Lower lobe of right lung (tissue), 2 donors: ENCODE data around the gene GUCD1. TPM values are rescaled to one million over a fixed set of nuclear protein-coding genes. Genes with fewer than 3 reads are reported as not detected.
A peak's percentile ranks its signal among the peaks of the same experiment; 100 is the strongest.

Experiments used
- ATAC-seq, 2 donors: fragments of 200-7000 bp; cut with Tn5 transposase; one replicate each; pipeline ENCODE4 v1.9.1; 2020 to 2022; ENCODE audit warnings: mild to moderate bottlenecking in 2 of 2, moderate library complexity in 2 of 2
- DNase-seq: peaks from one replicate; pipeline ENCODE4 v3.0.0-alpha.2; 2020
- H3K27ac ChIP-seq: fragments of 200-600 bp; one replicate; pipeline ENCODE4 v1.8.0; 2022
- H3K27me3 ChIP-seq: fragments of 200-600 bp; one replicate; pipeline ENCODE4 v1.8.0; 2022; ENCODE audit warnings: low read depth
- H3K36me3 ChIP-seq: fragments of 200-600 bp; one replicate; pipeline ENCODE4 v1.8.0; 2022; ENCODE audit warnings: mild to moderate bottlenecking
- H3K4me1 ChIP-seq: fragments of 200-600 bp; one replicate; pipeline ENCODE4 v1.8.0; 2022
- H3K4me3 ChIP-seq: fragments of 200-600 bp; one replicate; pipeline ENCODE4 v1.8.0; 2022; ENCODE audit warnings: mild to moderate bottlenecking
- H3K9me3 ChIP-seq: fragments of 200-600 bp; one replicate; pipeline ENCODE4 v1.8.0; 2022
- CTCF ChIP-seq: fragments of 200-600 bp; IDR thresholded peaks from one replicate; pipeline ENCODE4 v1.8.0; 2022; ENCODE audit warnings: antibody characterized with exemption, mild to moderate bottlenecking
- intact Hi-C: fragments of 100-400 bp; cut with DNase I; formaldehyde crosslinking; loops from one replicate; pipeline ENCODE4 v1.11.0; 2022
- total RNA-seq: library from RNA; stranded (reverse); fragmentation: NEBNext Ultra II Directional; extraction: Animal tissue kit (Norgen Biotek cat#: 25700); gene quantifications from one replicate; pipeline ENCODE4 v1.2.1, GENCODE V29; 2021
- donor health status: DM: no; HTN: yes; CAD: no; lungs with severe emphysema.

GUCD1 gene
- total RNA-seq, 1 donor from 2014 or later: 120 TPM

- H3K27ac ChIP-seq: peak overlapping the region; percentile 46
- intact Hi-C loops: no loop called here
Measured at GRCh38 chr22:24542641-24543040, 12.3 kb downstream of the GUCD1 start.

GRCh38 chr22:24541681-24542515 is 13.0 kb downstream of the GUCD1 start:
- peak overlapping the region; percentile 46 for H3K27ac ChIP-seq
- peaks cover 32% of the 10 kb centered on the region for H3K4me1 ChIP-seq
- no peak overlapping the region for H3K4me3 ChIP-seq
- no peaks in the 10 kb centered on the region for H3K9me3 ChIP-seq
- no peaks in the 10 kb centered on the region for H3K27me3 ChIP-seq
- ATAC-seq: no peak
- H3K36me3 ChIP-seq: peaks cover 79% of the 10 kb centered on the region
- intact Hi-C loops: no loop called here
- no peak for TF ChIP-seq CTCF
- DNase-seq: no peak

More at GRCh38 chr22:24542641-24543040, 12.3 kb downstream of the GUCD1 start:
- Histone ChIP-seq H3K4me1 (peaks cover 32% of the 10 kb centered on the region), H3K36me3 (peaks cover 86% of the 10 kb centered on the region), H3K9me3 (no peaks in the 10 kb centered on the region), H3K4me3 (no peak overlapping the region), H3K27me3 (no peaks in the 10 kb centered on the region)
- peak; percentile 57 to 76 for ATAC-seq
- no peak for TF ChIP-seq CTCF
- peak; percentile 66 for DNase-seq

GRCh38 chr22:24540470-24540869 is 14.5 kb downstream of the GUCD1 start:
- H3K27me3 ChIP-seq: no peaks in the 10 kb centered on the region
- H3K36me3 ChIP-seq: peaks cover 70% of the 10 kb centered on the region
- peaks cover 29% of the 10 kb centered on the region for H3K4me1 ChIP-seq
- H3K27ac ChIP-seq: no peak overlapping the region
- H3K9me3 ChIP-seq: no peaks in the 10 kb centered on the region
- ATAC-seq (no peak), DNase-seq (no peak)
- intact Hi-C loops: no loop called here
- no peak overlapping the region for H3K4me3 ChIP-seq
- no peak for TF ChIP-seq CTCF

GRCh38 chr22:24536089-24536488 is 18.8 kb downstream of the GUCD1 start:
- Histone ChIP-seq H3K36me3 (peaks cover 27% of the 10 kb centered on the region), H3K27ac (no peak overlapping the region), H3K27me3 (no peaks in the 10 kb centered on the region), H3K4me3 (no peak overlapping the region), H3K4me1 (peaks cover 9% of the 10 kb centered on the region), H3K9me3 (no peaks in the 10 kb centered on the region)
- no peak for TF ChIP-seq CTCF
- no peak for ATAC-seq
- no peak for DNase-seq
- intact Hi-C loops: no loop called here

GRCh38 chr22:24535348-24535747 is 19.6 kb downstream of the GUCD1 start:
- no peaks in the 10 kb centered on the region for H3K9me3 ChIP-seq
- H3K36me3 ChIP-seq: peaks cover 20% of the 10 kb centered on the region
- no peak overlapping the region for H3K27ac ChIP-seq
- no peak overlapping the region for H3K4me3 ChIP-seq
- H3K27me3 ChIP-seq: no peaks in the 10 kb centered on the region
- TF ChIP-seq CTCF: no peak
- DNase-seq (no peak), ATAC-seq (no peak)
- intact Hi-C loops: no loop called here
- peaks cover 9% of the 10 kb centered on the region for H3K4me1 ChIP-seq
